GM18505 (cell line): ENCODE results near the gene PRKCZ.

ENCODE experiments used
- ATAC-seq: cut with Tn5 transposase; IDR thresholded peaks from one replicate; pipeline ENCODE4 v1.9.1; 2021; ENCODE audit not compliant: unreplicated experiment
- POLR2A ChIP-seq: IDR thresholded peaks from 4 replicates; pipeline ENCODE4 v1.6.1; 2011; ENCODE audit warnings: borderline replicate concordance; ENCODE audit not compliant: insufficient read depth, insufficient read length; ENCODE audit errors: extremely low read depth

Gene PRKCZ

GRCh38 chr1:2054560-2054959, 4.3 kb downstream of the PRKCZ start:
- TF ChIP-seq POLR2A = no peak
- ATAC-seq = no peak

DNA sequence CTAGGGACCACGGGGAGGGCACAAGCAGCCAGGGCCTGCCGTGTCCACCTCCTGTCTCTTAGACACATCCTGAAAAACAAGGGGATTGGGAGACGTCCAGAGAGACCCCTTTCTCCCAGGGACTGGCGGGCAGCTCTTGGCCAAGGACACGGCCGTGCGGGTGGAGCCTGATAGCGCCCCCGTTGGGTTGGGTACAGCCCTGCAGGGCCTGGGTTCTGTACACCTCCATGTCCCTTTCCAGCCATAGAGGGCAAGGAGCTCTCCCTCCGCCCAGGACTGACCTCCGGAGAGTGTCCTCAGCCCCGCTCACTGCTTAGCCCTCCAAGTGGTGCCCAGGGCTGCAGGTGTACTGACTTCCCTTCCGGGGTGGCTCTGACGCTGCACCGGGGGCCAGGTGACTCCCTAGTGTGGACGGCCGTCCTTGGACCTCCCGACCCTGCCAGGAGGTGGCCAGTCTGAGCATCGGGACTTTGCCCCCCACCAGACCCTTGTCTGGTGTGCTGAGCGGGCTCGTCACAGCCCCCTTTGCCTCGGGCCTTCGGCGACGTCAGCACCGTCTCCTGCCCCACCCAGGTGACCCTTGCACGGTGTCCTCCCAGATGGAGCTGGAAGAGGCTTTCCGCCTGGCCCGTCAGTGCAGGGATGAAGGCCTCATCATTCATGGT, 5.8 kb downstream of the PRKCZ start:
- ATAC-seq = no peak
- TF ChIP-seq POLR2A = no peak

DNA sequence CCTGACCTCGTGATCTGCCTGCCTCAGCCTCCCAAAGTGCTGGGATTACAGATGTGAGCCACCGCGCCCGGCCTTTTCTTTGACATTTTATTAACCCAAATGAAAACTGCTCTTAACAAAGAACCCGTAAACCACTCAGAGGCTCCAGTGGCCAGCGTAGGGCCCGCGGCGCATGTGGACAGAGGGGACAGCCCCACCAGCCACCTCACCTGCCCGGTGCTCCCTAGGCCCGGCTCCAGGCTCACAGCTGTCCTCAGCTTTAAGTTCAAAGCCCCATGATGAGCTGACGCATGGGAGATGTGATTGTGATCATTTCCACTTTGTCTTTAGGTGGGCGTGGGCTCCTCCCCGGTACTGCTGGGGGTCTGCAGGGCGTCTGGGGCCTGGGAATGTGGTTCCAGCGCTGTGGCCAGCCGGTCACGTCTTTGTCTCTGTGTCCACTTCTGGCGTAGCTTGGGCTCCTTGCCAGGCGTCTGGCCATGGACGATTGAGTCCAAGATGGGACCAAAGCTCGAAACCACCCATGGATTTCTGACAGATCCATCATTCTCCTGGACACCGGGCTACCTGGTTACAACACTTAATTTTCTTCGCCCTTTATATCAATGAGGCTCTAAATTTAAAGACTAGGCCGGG, 6.9 kb downstream of the PRKCZ start:
- TF ChIP-seq POLR2A = no peak
- no peak for ATAC-seq

- ATAC-seq = no peak
Measured at GRCh38 chr1:2059290-2059953, 9.2 kb downstream of the PRKCZ start.

GRCh38 chr1:2060072-2060471, 9.9 kb downstream of the PRKCZ start:
- no peak for TF ChIP-seq POLR2A
- no peak for ATAC-seq

More at GRCh38 chr1:2059290-2059953, 9.2 kb downstream of the PRKCZ start:
- TF ChIP-seq POLR2A = no peak

DNA sequence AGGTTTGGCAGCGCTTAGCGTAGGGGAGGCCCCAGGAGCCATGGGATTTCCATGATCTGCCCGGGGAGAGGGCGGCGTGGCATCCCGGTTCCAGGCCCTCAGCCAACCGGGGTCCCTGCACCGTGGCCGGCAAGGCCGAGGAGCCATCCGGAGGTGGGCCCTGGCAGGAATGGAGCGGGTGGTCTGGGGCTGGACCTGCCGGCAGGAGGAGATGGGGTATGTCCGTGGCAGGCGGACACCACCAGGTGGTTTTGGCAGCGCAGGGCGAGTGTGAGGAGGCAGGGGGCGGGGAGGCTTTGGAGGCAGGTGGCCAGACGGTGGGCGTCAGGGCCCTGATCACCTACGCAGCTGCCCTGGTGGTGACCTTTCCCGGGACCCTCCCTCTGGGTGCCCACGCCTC, 10.3 kb downstream of the PRKCZ start:
- no peak for ATAC-seq
- TF ChIP-seq POLR2A = no peak

DNA sequence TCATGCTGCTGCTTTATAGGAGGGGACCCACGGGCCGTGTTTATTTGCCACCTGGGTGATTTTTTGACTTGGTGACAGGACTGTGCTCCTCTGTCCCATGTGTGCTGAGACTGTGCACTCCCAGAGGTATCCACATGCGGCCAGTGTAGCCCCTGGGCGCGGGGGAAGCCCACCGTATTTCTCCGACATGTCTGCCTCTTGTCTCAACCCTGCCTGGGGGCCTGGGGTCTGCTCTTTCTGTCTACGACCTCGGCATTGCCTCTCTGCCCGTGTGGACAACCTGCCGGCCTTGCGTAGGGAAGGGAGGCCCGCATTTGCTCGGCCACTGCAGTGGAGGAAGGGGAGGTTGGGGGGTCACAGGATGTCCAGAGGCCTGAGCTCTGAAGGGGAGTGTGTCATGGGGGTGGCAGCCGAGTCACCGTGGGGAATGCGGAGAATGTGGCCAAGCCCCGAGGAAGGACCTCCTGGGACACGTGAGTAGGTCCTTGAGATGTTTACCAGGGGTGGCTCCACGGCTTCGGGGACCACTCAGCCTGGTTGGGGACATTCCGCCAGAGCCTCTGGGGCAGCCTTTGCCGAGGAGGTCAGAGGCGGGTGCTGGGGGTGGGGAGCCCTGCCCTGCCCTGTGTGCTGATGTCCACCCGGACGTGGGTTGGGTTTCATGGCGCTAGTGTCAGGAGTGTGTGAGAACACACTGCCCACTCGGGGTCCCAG, 11.0 kb downstream of the PRKCZ start:
- no peak for TF ChIP-seq POLR2A
- no peak for ATAC-seq

- ATAC-seq = no peak
- no peak for TF ChIP-seq POLR2A
Measured at GRCh38 chr1:2065699-2066098, 15.5 kb downstream of the PRKCZ start.

DNA sequence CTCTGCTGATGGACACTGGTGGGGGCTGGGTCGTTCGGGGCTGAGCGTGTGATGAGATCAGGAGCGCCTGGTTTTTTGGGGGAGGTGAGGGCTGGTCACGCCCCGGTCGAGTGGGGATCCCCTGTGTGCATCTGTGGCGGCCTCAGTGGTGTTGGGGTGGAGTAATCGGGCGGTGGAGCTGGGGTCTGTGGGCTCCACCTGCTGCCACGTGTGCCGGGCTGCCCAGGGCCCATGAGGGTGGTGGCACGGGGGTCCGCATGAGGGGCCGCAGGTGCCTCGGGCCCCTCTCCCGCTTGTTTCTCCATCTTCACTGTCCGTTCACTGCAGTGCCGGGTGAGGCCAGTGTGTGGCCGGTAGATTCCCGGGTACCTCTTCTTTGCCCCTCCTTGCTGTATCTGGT, 17.2 kb downstream of the PRKCZ start:
- ATAC-seq = no peak
- TF ChIP-seq POLR2A = no peak

GRCh38 chr1:2067981-2068380, 17.8 kb downstream of the PRKCZ start:
- TF ChIP-seq POLR2A = no peak
- no peak for ATAC-seq

DNA sequence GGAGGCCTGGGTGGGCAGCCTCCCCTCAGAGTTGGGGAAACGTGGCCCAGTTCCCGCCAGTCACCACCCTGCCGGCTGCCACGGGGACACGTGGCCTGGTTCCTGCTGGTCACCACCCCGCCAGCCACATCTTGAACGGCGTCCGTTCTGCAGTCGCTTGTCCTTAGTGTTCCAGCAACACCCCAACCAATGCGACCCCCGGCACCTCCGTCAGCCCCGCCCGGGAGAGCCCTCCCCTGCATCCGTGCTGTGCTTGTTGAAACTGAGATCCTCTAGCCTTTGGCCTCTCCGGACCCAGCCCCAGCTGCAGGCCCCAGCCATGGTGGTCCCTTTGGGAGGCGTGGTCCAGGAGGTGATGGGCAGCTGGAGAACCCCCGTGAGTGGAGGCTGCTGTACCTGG, 18.7 kb downstream of the PRKCZ start:
- no peak for TF ChIP-seq POLR2A
- no peak for ATAC-seq

DNA sequence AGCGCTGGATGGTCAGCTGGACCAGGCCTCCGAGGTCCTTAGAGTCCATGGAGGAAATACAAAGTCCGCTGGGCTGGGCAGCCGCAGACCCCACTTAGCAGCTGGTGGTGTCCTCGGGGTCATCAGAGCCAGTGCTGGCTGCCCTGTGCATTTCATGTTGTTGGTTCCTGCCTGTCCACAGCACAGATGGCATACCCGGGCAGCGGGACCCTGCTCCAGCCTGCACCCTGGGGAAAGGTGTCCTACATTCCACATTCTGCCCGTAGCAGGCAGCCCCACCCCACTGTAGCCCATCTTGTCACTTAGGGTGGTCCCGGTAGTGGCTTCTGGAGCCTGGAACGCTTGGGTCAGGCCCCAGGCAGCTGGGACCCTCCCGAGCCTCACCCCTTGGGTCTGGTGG, 19.8 kb downstream of the PRKCZ start:
- TF ChIP-seq POLR2A = no peak
- ATAC-seq = no peak

DNA sequence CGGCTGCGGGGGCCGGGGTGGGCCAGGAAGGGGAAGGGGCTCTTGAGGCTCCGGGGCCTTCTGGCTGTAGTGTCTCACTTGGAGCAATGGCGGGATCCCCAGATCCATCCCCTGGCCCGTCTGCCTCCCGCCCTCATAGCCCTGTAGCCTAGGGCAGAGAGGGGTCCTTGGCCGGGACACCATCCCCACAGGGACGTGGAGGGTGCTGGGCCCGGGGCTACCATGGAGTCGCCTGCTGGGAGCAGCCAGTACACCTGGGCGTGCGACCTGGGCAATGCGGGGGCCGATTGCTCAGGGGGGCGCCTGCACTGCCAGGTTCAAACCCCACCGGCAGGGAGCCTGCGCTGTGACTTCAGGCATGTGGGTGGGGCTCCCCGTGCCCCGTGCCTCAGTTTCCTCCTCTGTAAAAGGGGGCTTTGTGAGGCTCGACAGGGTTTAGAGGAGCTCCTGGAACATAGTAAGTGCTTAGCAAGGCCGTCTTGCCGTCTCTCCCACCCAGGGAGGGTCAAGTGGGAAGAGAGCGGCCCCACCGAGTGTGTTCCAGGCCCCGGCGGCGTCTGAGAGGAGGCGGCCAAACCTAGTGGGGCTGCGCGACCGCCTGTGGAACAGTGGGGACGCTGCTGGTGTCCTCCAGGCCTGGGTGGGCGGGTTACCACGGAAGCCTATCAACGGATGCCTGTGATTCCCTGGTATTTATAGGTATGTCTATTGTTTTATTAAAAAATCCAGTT, 20.8 kb downstream of the PRKCZ start:
- no peak for ATAC-seq
- no peak for TF ChIP-seq POLR2A
